ENCODE measurements around the gene KMT2C.

DNA sequence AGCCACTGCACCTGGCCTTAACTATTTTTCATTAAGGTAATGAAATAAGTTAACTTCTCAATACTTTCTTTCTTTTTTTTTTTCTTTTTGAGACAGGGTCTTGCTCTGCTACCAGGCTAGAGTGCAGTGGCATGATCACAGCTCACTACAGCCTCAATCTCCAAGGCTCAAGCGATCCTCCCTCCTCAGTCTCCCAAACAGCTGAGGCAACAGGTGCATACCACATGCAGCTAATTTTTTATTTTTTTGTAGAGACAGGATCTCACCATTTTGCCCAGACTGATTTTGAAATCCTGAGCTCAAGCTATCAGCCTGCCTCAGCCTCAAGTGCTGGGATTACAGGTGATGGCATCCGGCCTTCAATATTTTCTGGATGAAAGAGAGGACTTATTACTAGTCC is 21.0 kb downstream of the KMT2C start:
- TF ChIP-seq, protein P1, sequence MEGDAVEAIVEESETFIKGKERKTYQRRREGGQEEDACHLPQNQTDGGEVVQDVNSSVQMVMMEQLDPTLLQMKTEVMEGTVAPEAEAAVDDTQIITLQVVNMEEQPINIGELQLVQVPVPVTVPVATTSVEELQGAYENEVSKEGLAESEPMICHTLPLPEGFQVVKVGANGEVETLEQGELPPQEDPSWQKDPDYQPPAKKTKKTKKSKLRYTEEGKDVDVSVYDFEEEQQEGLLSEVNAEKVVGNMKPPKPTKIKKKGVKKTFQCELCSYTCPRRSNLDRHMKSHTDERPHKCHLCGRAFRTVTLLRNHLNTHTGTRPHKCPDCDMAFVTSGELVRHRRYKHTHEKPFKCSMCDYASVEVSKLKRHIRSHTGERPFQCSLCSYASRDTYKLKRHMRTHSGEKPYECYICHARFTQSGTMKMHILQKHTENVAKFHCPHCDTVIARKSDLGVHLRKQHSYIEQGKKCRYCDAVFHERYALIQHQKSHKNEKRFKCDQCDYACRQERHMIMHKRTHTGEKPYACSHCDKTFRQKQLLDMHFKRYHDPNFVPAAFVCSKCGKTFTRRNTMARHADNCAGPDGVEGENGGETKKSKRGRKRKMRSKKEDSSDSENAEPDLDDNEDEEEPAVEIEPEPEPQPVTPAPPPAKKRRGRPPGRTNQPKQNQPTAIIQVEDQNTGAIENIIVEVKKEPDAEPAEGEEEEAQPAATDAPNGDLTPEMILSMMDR (IDR thresholded peaks at IDR 0.05): no peak
- TF ChIP-seq ZFX (IDR thresholded peaks at IDR 0.05; ENCODE audit: borderline replicate concordance): no peak
